ENCODE data around the gene PAXX.

Gene PAXX

DNA sequence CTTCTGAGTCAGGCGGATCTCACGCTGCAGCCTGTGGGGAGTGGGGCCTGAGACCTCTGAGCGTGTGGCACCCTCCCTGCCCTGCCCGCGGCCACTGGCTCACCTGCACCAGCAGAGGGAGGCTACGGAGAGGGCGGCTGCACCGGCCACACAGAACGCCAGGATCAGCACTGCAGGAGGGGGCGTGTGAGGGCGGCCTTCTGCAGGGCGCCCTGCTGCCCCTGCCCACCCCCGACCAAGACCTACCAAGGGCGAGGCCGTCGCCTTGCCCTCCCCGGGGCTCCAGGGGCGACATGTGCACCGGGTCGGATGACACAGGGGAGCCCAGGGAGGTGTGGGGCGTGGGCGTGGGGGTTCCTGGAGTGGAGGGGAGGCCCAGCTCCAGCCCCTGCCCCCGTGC lies 48.3 kb downstream of the PAXX start:
- no peak for TF ChIP-seq CTCF (IDR thresholded peaks at IDR 0.05; ENCODE audit: low read depth, low read length)
- H3K4me3 ChIP-seq (ENCODE audit: low read depth, low read length), result no peak overlapping the region

GRCh38 chr9:137041124-137041523 lies 48.9 kb downstream of the PAXX start:
- H3K4me3 ChIP-seq (ENCODE audit: low read depth, low read length), result no peak overlapping the region
- TF ChIP-seq CTCF (IDR thresholded peaks at IDR 0.05; ENCODE audit: low read depth, low read length), result no peak

GRCh38 chr9:137042751-137043727 lies 50.8 kb downstream of the PAXX start:
- no peak for TF ChIP-seq CTCF (IDR thresholded peaks at IDR 0.05; ENCODE audit: low read depth, low read length)
- H3K4me3 ChIP-seq (ENCODE audit: low read depth, low read length), result no peak overlapping the region

Measured in WI38 (cell line).